CD4-positive, alpha-beta T cell treated with Interleukin-2 at 100 ng/mL for 4 hours (primary cell): ENCODE measurements around the gene SLC7A11.

ENCODE experiments used
- DNase-seq: peaks from one replicate; pipeline ENCODE4 v3.0.0-alpha.2; 2020; ENCODE audit warnings: low spot score

SLC7A11 gene

GRCh38 chr4:138205531-138206233, 36.5 kb downstream of the SLC7A11 start:
- DNase-seq, result no peak

GRCh38 chr4:138204507-138204906, 37.6 kb downstream of the SLC7A11 start:
- no peak for DNase-seq

- DNase-seq, result no peak
Measured at GRCh38 chr4:138202686-138203085, 39.5 kb downstream of the SLC7A11 start.

- no peak for DNase-seq
Measured at GRCh38 chr4:138200236-138200590, 41.9 kb downstream of the SLC7A11 start.

GRCh38 chr4:138199568-138200235, 42.4 kb downstream of the SLC7A11 start:
- DNase-seq, result no peak

GRCh38 chr4:138196153-138196552, 46.0 kb downstream of the SLC7A11 start:
- no peak for DNase-seq

- DNase-seq, result no peak
Measured at GRCh38 chr4:138193963-138194362, 48.2 kb downstream of the SLC7A11 start.

GRCh38 chr4:138192113-138192512, 50.0 kb downstream of the SLC7A11 start:
- DNase-seq, result no peak

- no peak for DNase-seq
Measured at GRCh38 chr4:138190452-138190858, 51.7 kb downstream of the SLC7A11 start.

GRCh38 chr4:138189206-138189605, 52.9 kb downstream of the SLC7A11 start:
- DNase-seq, result no peak

GRCh38 chr4:138188406-138189084, 53.6 kb downstream of the SLC7A11 start:
- DNase-seq, result no peak

GRCh38 chr4:138185859-138186645, 56.1 kb downstream of the SLC7A11 start:
- DNase-seq, result no peak

- DNase-seq, result no peak
Measured at GRCh38 chr4:138184886-138185285, 57.3 kb downstream of the SLC7A11 start.

- DNase-seq, result no peak
Measured at GRCh38 chr4:138182838-138183426, 59.2 kb downstream of the SLC7A11 start.

GRCh38 chr4:138181287-138181686, 60.9 kb downstream of the SLC7A11 start:
- DNase-seq, result no peak

- no peak for DNase-seq
Measured at GRCh38 chr4:138178566-138178965, 63.6 kb downstream of the SLC7A11 start.

GRCh38 chr4:138177278-138177968, 64.7 kb downstream of the SLC7A11 start:
- DNase-seq, result no peak

GRCh38 chr4:138174981-138175794, 67.0 kb downstream of the SLC7A11 start:
- DNase-seq, result no peak

- DNase-seq, result no peak
Measured at GRCh38 chr4:138164208-138164607, 77.9 kb downstream of the SLC7A11 start.

GRCh38 chr4:138163171-138163570, 79.0 kb downstream of the SLC7A11 start:
- DNase-seq, result no peak

- no peak for DNase-seq
Measured at GRCh38 chr4:138162259-138162658, 79.9 kb downstream of the SLC7A11 start.
